Small intestine (tissue), 7 donors: ENCODE data around the gene TUBD1. TPM values are rescaled to one million over a fixed set of nuclear protein-coding genes. Genes with fewer than 3 reads are reported as not detected.
"Not testable (repeated sequence)": the region's sequence is repeated elsewhere in the genome, so short reads cannot be mapped to it uniquely, and the experiment has no call there.

Experiments
- DNase-seq, 2 donors: peaks; one replicate each; pipeline versions ENCODE4 v3.0.0 to v3.0.0-alpha.2; 2013
- FAIRE-seq: peaks from 2 replicates; lab custom pipeline; 2012; peaks lifted over from hg19 to GRCh38; lab: Jason Lieb, UNC
- H3K27ac ChIP-seq, 3 donors: one replicate each; pipeline ENCODE4 v1.5.1; 2013; ENCODE audit warnings: low read length in 2 of 3, mild to moderate bottlenecking in 2 of 3, control low read depth in 1 of 3, inconsistent platforms in 1 of 3, low read depth in 1 of 3, moderate library complexity in 1 of 3
- H3K27me3 ChIP-seq, 3 donors: one replicate each; pipeline ENCODE4 v1.6.1; 2013; ENCODE audit warnings: low read length in 3 of 3, inconsistent platforms in 1 of 3; ENCODE audit not compliant: control insufficient read depth in 3 of 3, insufficient read depth in 3 of 3
- H3K36me3 ChIP-seq, 3 donors: one replicate each; pipeline ENCODE4 v1.6.1; 2013; ENCODE audit warnings: low read length in 3 of 3, inconsistent platforms in 1 of 3, low read depth in 1 of 3, mild to moderate bottlenecking in 1 of 3, moderate library complexity in 1 of 3; ENCODE audit not compliant: control insufficient read depth in 3 of 3, insufficient read depth in 2 of 3
- H3K4me1 ChIP-seq, 3 donors: one replicate each; pipeline ENCODE4 v1.6.1; 2013; ENCODE audit warnings: low read length in 2 of 3, inconsistent platforms in 1 of 3, low read depth in 1 of 3, mild to moderate bottlenecking in 1 of 3, moderate library complexity in 1 of 3; ENCODE audit not compliant: control insufficient read depth in 3 of 3, insufficient read depth in 2 of 3
- H3K4me3 ChIP-seq, 3 donors: one replicate each; pipeline ENCODE4 v1.5.1; 2013; ENCODE audit warnings: low read length in 3 of 3, control low read depth in 1 of 3, inconsistent platforms in 1 of 3, low read depth in 1 of 3, mild to moderate bottlenecking in 1 of 3, moderate library complexity in 1 of 3
- H3K9me3 ChIP-seq, 2 donors: one replicate each; pipeline ENCODE4 v1.6.1; 2013; ENCODE audit warnings: low read depth in 1 of 2, low read length in 1 of 2; ENCODE audit not compliant: control insufficient read depth in 2 of 2, insufficient read depth in 1 of 2
- WGBS, 3 donors: extraction: QIAGEN DNeasy Blood & Tissue Kit; methylation state at CpG; one replicate each; pipeline ENCODE4 v1.1.7; 2013; 5-methylcytosine and 5-hydroxymethylcytosine counted together
- polyA plus RNA-seq, 4 donors: library from polyadenylated mRNA; stranded (reverse) in 3 of 4; unstranded in 1 of 4; fragments of 200-250 nt in 3 of 4; fragments of 120-200 nt in 1 of 4; gene quantifications; one replicate each; pipeline versions ENCODE4 v1.2.1 to v1.2.3, GENCODE V29; 2013
- donor health status: healthy with polysubstance abuse.
- donor health status: control.
- donor health status: control.
- donor health status: Bipolar disorder and iron deficiency.
- donor health status: healthy.

Gene TUBD1
- polyA plus RNA-seq, 4 donors: 5.2 to 11.9 (median 7.4) TPM

DNA sequence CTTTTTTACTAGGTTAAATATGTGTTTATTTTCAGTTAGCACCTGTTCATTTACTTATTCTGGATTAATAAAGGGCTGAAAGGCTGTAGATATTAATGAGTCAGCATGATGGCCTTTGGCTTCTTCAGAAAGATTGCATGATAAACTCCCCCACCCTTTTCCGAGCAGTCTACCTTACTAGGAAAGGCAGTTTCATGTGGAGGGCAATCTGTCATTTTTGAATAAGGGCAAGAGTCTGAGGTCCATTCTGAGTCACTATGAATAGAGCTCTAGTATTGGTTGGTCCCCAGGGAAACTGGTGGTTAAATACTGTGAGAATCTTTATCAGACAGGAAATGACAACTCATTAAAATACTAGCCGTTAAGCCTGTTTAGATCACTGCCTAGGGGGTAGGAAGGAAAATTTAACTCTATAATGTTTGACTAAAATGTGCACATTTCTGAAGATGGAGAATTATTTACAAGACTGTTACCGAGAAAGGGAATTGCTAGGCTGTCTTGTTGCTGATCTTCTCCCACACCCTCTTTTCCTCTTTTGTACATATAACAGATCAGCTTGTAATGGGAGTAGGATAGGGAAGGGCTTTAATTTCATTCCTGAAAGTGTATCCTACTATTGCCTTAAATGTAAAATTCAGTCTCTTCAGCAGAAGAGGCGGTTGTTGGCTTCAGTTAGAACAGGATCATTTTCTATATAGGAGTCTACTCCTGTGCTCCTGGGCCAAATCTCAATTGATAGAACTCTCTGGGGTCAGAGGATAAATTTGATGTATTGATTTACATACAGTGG lies 63.3 kb downstream of the TUBD1 start:
- H3K9me3 ChIP-seq: no peaks in the 10 kb centered on the region
- H3K27me3 ChIP-seq: no peaks in the 10 kb centered on the region
- FAIRE-seq (peak; percentile 64), DNase-seq (peak; percentile 95 to 99)
- H3K4me1 ChIP-seq: peaks cover 2 to 50% (median 14%) of the 10 kb centered on the region in 3 donors
- H3K4me3 ChIP-seq: peak overlapping the region in 1 of 3 donors; percentile 9
- peaks cover 0 to 10% (median 2%) of the 10 kb centered on the region in 3 donors for H3K36me3 ChIP-seq
- H3K27ac ChIP-seq: peak overlapping the region; percentile 73 to 98 (median 94)
- 4 to 7% (median 4%) methylated on average over 4 of the region's 4 CpGs for WGBS, 3 donors

DNA sequence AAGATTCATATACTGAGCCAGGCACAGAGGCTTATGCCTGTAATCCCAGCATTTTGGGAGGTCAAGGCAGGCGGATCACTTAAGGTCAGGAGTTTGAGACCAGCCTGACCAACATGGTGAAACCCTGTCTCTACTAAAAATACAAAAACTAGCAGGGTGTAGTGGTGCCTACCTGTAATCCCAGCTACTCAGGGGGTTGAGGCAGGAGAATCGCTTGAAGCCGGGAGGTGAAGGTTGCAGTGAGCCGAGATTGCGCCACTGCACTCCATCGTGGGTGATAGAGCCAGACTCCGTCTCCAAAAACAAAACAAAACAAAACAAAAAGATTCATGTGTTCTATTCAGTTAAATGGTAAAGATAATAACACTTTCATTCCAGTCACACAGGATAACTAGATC lies 63.9 kb downstream of the TUBD1 start:
- H3K4me3 ChIP-seq: peak overlapping the region in 1 of 3 donors; percentile 15
- 2 to 32% (median 15%) methylated on average over 7 of the region's 7 CpGs for WGBS, 3 donors
- not testable (repeated sequence) for FAIRE-seq, H3K36me3 ChIP-seq, DNase-seq, H3K27me3 ChIP-seq, H3K9me3 ChIP-seq
- peak overlapping the region; percentile 73 to 98 (median 94) for H3K27ac ChIP-seq
- H3K4me1 ChIP-seq: peaks cover 2 to 50% (median 14%) of the 10 kb centered on the region in 3 donors

- no peak for DNase-seq
- peak overlapping the region in 1 of 3 donors; percentile 15 for H3K4me3 ChIP-seq
- no peaks in the 10 kb centered on the region for H3K9me3 ChIP-seq
- H3K4me1 ChIP-seq: peaks cover 2 to 50% (median 14%) of the 10 kb centered on the region in 3 donors
- no peaks in the 10 kb centered on the region for H3K27me3 ChIP-seq
- WGBS, 3 donors: 7 to 43% (median 17%) methylated on average over 2 of the region's 2 CpGs
- FAIRE-seq: no peak
- H3K36me3 ChIP-seq: peaks cover 0 to 8% (median 0%) of the 10 kb centered on the region in 3 donors
- H3K27ac ChIP-seq: peak overlapping the region; percentile 73 to 98 (median 94)
Measured at GRCh38 chr17:59828478-59828760, 64.3 kb downstream of the TUBD1 start.

DNA sequence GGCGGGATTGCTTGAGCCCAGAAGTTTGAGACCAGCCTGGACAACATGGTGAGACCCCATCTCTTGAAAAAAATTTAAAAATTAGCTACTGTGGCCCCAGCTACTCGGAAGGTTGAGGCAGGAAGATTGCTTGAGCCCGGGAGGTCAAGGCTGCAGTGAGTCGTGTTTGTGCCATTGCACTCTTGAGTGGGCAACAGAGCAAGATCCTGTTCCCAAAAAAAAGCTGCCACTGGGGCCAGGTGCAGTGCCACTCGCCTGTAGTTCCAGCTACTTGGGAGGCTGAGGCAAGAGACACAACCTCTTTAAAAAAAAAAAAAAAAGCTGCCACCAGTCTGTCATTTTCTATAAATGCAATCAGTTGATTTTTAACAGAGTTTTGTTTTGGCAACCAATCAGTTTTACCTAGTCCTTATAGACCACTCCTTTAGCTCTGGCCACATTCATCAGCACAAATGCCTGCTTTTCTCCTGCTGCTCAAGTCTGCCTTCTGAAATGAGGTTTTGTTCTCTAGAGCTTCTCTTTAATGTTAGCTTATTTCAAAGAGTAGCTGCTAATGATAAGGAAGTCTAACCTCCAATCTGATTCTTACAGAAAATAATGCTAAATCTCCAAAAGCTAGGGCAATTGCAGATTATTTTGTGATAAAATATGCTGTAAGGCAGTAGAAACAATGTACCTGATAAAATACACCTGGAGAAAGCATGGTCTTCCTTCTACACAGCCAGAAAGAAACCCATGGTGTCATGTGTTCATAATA lies 64.8 kb downstream of the TUBD1 start:
- Histone ChIP-seq H3K9me3 (no peaks in the 10 kb centered on the region), H3K4me3 (peak overlapping the region in 1 of 3 donors; percentile 15), H3K4me1 (peaks cover 2 to 46% (median 14%) of the 10 kb centered on the region in 3 donors), H3K27ac (peak overlapping the region; percentile 73 to 98 (median 94)), H3K27me3 (no peaks in the 10 kb centered on the region), H3K36me3 (peaks cover 0 to 11% (median 0%) of the 10 kb centered on the region in 3 donors)
- WGBS, 3 donors: 26 to 52% (median 33%) methylated on average over 5 of the region's 5 CpGs
- FAIRE-seq (no peak), DNase-seq (peak; percentile 61 to 78)

- peaks cover 2 to 41% (median 14%) of the 10 kb centered on the region in 3 donors for H3K4me1 ChIP-seq
- H3K27ac ChIP-seq: peak overlapping the region; percentile 73 to 98 (median 94)
- H3K36me3 ChIP-seq: peaks cover 0 to 13% (median 0%) of the 10 kb centered on the region in 3 donors
- DNase-seq: no peak
- H3K9me3 ChIP-seq: no peaks in the 10 kb centered on the region
- no peak for FAIRE-seq
- peak overlapping the region in 1 of 3 donors; percentile 15 for H3K4me3 ChIP-seq
- 81 to 82% (median 81%) methylated on average over 4 of the region's 4 CpGs for WGBS, 3 donors
- H3K27me3 ChIP-seq: no peaks in the 10 kb centered on the region
Measured at GRCh38 chr17:59826706-59827453, 65.9 kb downstream of the TUBD1 start.

GRCh38 chr17:59825533-59826322 lies 67.0 kb downstream of the TUBD1 start:
- Histone ChIP-seq H3K4me1 (peaks cover 0 to 29% (median 9%) of the 10 kb centered on the region in 3 donors), H3K27ac (peak overlapping the region in 1 of 3 donors; percentile 64), H3K9me3 (no peaks in the 10 kb centered on the region), H3K27me3 (no peaks in the 10 kb centered on the region), H3K4me3 (no peak overlapping the region), H3K36me3 (peaks cover 0 to 16% (median 0%) of the 10 kb centered on the region in 3 donors)
- FAIRE-seq: no peak
- DNase-seq: no peak
- WGBS, 3 donors: 52 to 65% (median 53%) methylated on average over 5 of the region's 5 CpGs

- H3K27ac ChIP-seq: no peak overlapping the region
Measured at GRCh38 chr17:59815965-59816364, 76.8 kb downstream of the TUBD1 start.

More at GRCh38 chr17:59815965-59816364, 76.8 kb downstream of the TUBD1 start:
- Histone ChIP-seq H3K4me1 (peaks cover 0 to 10% (median 0%) of the 10 kb centered on the region in 3 donors), H3K4me3 (no peak overlapping the region), H3K9me3 (no peaks in the 10 kb centered on the region), H3K36me3 (peaks cover 0 to 32% (median 5%) of the 10 kb centered on the region in 3 donors), H3K27me3 (no peaks in the 10 kb centered on the region)
- 63 to 95% (median 81%) methylated on average over 1 of the region's 1 CpG for WGBS, 3 donors
- DNase-seq (no peak), FAIRE-seq (no peak)
